Measurements from ENCODE around the gene MAB21L2.
"Not testable (repeated sequence)": the region's sequence is repeated elsewhere in the genome, so short reads cannot be mapped to it uniquely, and the experiment has no call there.

GRCh38 chr4:150557811-150558210, 24.1 kb upstream of the MAB21L2 start:
- TF ChIP-seq EZH2 (IDR thresholded peaks at IDR 0.05; ENCODE audit: low read depth); CTCF (conservative IDR thresholded peaks at IDR 0.05): not testable (repeated sequence)

Data from PC-9 (cell line).